ENCODE results near the gene MRGPRX1.
"Not testable (repeated sequence)": the region's sequence is repeated elsewhere in the genome, so short reads cannot be mapped to it uniquely, and the experiment has no call there.

Gene MRGPRX1

DNA sequence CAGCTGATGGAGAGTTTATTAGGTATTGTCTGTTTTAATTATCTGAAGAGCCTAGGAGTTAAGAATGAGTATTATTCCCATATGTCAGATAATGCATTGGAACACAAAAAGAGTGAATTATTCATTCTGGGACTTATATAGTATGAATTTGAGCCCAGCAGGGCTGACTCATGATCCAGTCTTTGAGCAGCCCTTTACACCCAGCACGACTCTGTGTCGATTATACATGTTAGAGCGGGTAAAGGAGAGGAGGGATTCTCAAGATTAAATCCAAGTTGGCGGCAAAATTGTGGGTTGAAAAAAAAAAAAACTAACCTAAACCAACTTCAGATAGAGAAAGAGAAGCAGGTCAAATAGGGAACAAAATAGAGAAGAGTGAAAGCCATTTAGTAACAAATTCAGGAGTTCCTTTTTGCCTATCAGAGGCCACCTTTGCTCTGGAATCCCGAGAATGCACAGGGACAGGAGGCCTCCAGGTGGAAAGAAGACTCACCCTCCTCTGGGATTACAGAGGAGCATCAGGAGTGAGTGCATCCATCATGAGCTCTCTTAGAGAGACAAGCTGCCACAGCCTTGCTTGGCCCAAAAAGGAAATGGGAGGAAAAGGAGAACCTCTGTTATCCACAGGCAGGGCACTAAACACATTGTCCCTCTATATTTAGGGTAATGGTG lies 3.1 kb downstream of the MRGPRX1 start:
- FAIRE-seq = no peak
- no peak for DNase-seq (ENCODE audit: insufficient read length, low spot score)
- no peak for TF ChIP-seq POLR2AphosphoS5 (IDR thresholded peaks at IDR 0.05; ENCODE audit: low read depth, low read length)

DNA sequence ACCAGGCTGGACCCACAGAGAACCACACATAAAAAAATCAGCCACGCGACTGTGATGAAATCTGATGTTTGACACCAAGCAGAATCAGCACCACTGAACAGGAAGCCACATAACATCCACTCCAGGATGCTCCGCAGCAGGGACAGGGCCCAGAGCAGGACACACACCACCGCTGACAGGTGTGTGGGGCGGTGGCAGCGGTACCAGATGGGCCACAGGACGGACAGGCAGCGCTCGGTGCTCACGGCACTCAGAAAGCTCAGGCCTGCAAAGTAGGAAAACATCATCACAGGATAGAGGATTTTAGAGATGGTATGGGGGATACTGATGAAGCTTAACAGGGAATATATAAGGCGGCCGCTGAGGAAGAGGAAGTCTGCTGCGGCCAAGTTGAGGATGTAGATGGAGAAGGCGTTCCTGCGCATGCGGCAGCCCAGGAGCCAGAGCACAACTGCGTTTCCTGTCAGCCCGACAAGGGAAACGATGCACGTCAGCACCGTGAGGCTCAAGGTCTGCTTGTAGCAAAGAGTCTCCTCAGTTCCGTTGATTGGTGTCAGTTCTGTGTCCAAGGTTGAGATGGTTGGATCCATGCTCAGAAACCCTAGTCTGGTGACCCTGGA lies 4.9 kb downstream of the MRGPRX1 start:
- TF ChIP-seq POU2F2 (IDR thresholded peaks at IDR 0.05; ENCODE audit: low read depth, low read length) (no peak), POLR2A (IDR thresholded peaks at IDR 0.05; ENCODE audit: low read depth, low read length) (no peak), PAX5 (IDR thresholded peaks at IDR 0.05; ENCODE audit: insufficient read depth, low read length, severe bottlenecking) (no peak), POLR2AphosphoS5 (IDR thresholded peaks at IDR 0.05; ENCODE audit: low read depth, low read length) (no peak)
- DNase-seq (ENCODE audit: insufficient read length, low spot score) (no peak), FAIRE-seq (no peak)

DNA sequence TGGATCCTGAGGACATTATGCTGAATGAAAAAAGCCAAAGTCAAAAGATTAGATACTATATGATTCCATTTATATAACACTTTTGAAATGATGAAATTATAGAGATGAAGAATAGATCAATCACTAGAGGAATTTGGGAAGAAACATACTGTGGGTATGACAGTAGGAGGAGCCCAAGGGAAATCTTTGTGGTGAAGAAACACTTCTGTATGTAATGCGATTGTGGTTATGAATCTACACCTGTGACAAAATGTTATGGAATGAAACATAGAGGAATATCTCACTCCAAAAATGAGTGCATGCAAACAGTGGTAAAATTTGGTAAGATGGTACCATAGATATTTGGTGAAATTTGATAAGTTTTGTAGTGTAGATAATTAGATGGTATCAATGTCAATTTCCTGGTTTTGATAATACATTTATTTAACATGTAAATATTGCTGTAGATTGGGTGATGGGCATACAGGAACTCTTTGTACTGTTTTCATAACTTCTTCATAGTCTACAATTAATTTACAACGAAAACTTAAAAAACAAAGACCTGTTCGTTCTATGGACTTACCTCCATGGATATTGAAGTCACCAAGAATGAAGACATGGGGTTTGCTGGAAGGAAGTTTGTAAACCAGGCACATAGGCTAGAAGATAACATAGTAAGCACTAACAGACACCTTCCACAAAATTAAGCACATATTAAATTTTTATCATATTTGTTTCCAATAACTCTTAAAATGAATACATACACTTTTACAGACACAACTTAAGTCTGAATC lies 11.5 kb downstream of the MRGPRX1 start:
- TF ChIP-seq POLR2AphosphoS5 (IDR thresholded peaks at IDR 0.05; ENCODE audit: low read depth, low read length) (no peak), TAF1 (IDR thresholded peaks at IDR 0.05; ENCODE audit: low read depth, low read length) (no peak), SPI1 (IDR thresholded peaks at IDR 0.05; ENCODE audit: low read depth, low read length) (no peak), PAX5 (IDR thresholded peaks at IDR 0.05; ENCODE audit: insufficient read depth, low read length, severe bottlenecking) (no peak), POLR2A (IDR thresholded peaks at IDR 0.05; ENCODE audit: low read depth, low read length) (no peak), POU2F2 (IDR thresholded peaks at IDR 0.05; ENCODE audit: low read depth, low read length) (no peak)
- DNase-seq (ENCODE audit: insufficient read length, low spot score) (no peak), FAIRE-seq (no peak)

DNA sequence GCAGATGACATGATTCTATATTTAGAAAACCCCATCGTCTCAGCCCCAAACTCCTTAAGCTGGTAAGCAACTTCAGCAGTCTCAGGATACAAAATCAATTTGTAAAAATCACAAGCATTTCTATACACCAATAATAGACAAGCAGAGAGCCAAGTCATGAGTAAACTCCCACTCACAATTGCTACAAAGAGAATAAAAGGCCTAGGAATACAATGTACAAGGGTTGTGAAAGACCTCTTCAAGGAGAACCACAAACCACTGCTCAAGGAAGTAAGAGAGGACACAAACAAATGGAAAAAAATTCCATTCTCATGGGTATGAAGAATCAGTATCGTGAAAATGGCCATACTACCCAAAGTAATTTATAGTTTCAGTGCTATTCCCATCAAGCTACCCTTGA lies 13.8 kb downstream of the MRGPRX1 start:
- DNase-seq (ENCODE audit: insufficient read length, low spot score); FAIRE-seq: not testable (repeated sequence)

DNA sequence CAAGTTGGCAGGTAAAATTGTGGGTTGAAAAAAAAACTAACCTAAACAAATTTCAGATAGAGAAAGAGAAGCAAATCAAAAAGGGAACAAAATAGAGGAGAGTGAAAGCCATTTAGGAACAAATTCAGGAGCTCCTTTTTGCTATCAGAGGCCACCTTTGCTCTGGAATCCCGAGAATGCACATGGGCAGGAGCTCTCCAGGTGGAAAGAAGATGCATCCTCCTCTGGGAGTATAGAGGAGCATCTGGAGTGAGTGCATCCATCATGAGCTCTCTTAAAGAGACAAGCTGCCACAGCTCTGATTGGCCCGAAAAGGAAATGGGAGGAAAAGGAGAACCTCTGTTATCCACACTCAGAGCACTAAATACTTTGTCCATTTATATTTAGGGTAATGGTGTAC lies 26.3 kb downstream of the MRGPRX1 start:
- no peak for FAIRE-seq
- TF ChIP-seq POLR2AphosphoS5 (IDR thresholded peaks at IDR 0.05; ENCODE audit: low read depth, low read length) (no peak), TAF1 (IDR thresholded peaks at IDR 0.05; ENCODE audit: low read depth, low read length) (no peak), POLR2A (IDR thresholded peaks at IDR 0.05; ENCODE audit: low read depth, low read length) (no peak), SPI1 (IDR thresholded peaks at IDR 0.05; ENCODE audit: low read depth, low read length) (no peak), POU2F2 (IDR thresholded peaks at IDR 0.05; ENCODE audit: low read depth, low read length) (no peak), PAX5 (IDR thresholded peaks at IDR 0.05; ENCODE audit: insufficient read depth, low read length, severe bottlenecking) (no peak)
- DNase-seq (ENCODE audit: insufficient read length, low spot score) = no peak

DNA sequence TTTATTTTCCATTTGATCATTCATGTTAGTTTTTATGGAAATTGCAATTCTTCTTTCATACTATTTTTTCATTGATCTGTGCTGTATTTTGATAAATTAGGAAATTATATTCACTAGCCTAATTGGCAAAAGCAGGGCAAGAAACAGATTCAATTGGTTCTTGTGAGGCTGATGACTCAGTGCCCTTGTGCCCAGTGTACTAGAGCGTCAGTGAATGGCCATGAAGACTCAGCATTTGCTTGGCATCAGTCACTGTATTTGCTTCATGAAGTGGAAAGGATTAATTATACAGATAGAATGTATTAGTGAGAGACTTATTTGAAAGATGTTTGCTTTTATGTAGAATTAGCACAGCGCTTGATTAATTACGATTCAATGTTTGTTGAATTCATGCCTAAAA lies 31.8 kb downstream of the MRGPRX1 start:
- FAIRE-seq (no peak), DNase-seq (ENCODE audit: insufficient read length, low spot score) (no peak)
- TF ChIP-seq TAF1 (IDR thresholded peaks at IDR 0.05; ENCODE audit: low read depth, low read length) = no peak
- TF ChIP-seq SPI1 (IDR thresholded peaks at IDR 0.05; ENCODE audit: low read depth, low read length) = no peak
- no peak for TF ChIP-seq POU2F2 (IDR thresholded peaks at IDR 0.05; ENCODE audit: low read depth, low read length)

DNA sequence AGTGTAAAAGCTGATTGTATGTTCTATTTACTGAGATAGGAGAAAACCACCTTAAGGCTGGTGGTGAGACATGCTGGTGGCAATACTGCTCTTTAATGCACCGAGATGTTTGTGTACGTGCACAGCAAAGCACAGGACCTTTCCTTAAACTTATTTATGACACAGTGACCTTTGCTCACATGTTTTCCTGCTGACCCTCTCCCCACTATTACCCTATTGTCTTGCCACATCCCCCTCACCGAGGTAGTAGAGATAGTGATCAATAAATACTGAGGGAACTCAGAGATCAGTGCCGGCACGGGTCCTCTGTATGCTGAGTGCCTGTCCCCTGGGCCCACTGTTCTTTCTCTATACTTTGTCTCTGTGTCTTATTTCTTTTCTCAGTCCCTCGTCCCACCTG lies 38.6 kb downstream of the MRGPRX1 start:
- FAIRE-seq = not testable (repeated sequence)

DNA sequence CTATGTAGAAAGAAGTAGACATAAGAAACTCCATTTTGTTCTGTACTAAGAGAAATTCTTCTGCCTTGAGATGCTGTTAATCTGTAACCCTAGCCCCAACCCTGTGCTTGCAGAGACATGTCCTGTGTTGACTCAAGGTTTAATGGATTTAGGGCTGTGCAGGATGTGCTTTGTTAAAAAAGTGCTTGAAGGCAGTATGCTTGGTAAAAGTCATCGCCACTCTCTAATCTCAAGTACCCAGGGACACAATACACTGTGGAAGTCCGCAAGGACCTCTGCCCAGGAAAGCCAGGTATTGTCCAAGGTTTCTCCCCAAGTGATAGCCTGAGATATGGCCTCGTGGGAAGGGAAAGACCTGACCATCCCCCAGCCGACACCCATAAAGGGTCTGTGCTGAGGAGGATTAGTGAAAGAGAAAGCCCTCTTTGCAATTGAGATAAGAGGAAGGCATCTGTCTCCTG lies 39.0 kb downstream of the MRGPRX1 start:
- FAIRE-seq; DNase-seq (ENCODE audit: insufficient read length, low spot score): not testable (repeated sequence)

More for the DNA sequence above, 38.6 kb downstream of the MRGPRX1 start:
- not testable (repeated sequence) for DNase-seq (ENCODE audit: insufficient read length, low spot score)

DNA sequence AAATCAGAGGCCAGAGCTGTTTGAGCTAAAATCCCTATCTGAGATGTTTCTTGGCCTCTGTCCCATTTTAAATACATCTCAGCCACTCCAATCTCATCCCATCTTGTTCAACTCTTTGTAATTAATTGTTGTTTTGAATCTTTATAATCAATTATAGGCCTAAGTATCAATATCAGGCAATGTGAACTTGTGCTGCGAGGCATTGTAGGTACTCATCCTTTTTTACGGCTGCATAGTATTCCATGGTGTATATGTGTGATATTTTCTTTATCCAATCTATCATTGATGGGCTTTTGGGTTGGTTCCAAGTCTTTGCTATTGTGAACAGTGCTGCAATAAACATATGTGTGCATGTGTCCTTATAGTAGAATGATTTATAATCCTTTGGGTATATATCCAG lies 47.5 kb downstream of the MRGPRX1 start:
- DNase-seq (ENCODE audit: insufficient read length, low spot score); FAIRE-seq: not testable (repeated sequence)

DNA sequence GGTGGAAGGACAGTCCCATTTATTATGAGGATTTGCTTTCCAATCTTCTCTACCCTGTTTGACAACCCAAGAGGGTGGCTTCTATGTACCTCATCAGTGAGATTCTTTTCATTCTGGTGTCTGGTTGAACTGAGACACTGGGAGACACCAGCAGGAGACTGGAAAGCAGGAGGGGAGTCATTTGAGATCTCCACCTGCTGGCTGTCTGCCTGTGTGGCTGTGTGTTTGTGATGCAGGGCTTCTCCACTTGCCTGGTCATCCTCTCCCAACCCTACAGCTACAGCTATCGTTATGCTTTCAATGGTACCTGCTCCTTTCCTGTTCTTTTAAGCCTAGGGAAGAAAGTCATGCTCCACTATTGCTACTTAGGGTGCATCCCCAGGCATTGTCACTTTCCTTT lies 48.6 kb downstream of the MRGPRX1 start:
- no peak for DNase-seq (ENCODE audit: insufficient read length, low spot score)
- TF ChIP-seq PAX5 (IDR thresholded peaks at IDR 0.05; ENCODE audit: insufficient read depth, low read length, severe bottlenecking) = no peak
- TF ChIP-seq SPI1 (IDR thresholded peaks at IDR 0.05; ENCODE audit: low read depth, low read length) = no peak
- no peak for TF ChIP-seq POLR2A (IDR thresholded peaks at IDR 0.05; ENCODE audit: low read depth, low read length)
- TF ChIP-seq POLR2AphosphoS5 (IDR thresholded peaks at IDR 0.05; ENCODE audit: low read depth, low read length) = no peak
- no peak for TF ChIP-seq TAF1 (IDR thresholded peaks at IDR 0.05; ENCODE audit: low read depth, low read length)
- no peak for TF ChIP-seq POU2F2 (IDR thresholded peaks at IDR 0.05; ENCODE audit: low read depth, low read length)
- FAIRE-seq = no peak
